Measurements from ENCODE around the gene WDR27. TPM values are rescaled to one million over a fixed set of nuclear protein-coding genes. Genes with fewer than 3 reads are reported as not detected.
A peak's percentile ranks its signal among the peaks of the same experiment; 100 is the strongest.

WDR27 gene
- total and polyA plus RNA-seq, 10 of the 15 experiments (the other 5 are each of a cell fraction or from before 2014, with no cell fraction given) = 1.9 to 33.2 (median 19.0) TPM

- TF ChIP-seq ATF2 (IDR thresholded peaks at IDR 0.05; ENCODE audit: low read length) (peak; percentile 58), RFX5 (IDR thresholded peaks at IDR 0.05; ENCODE audit: low read depth, low read length) (no peak), CBX3 (IDR thresholded peaks at IDR 0.05; ENCODE audit: borderline replicate concordance, low read depth) (no peak), USF2 (IDR thresholded peaks at IDR 0.05; ENCODE audit: borderline replicate concordance, low read depth, low read length) (no peak), FOXM1 (IDR thresholded peaks at IDR 0.05; ENCODE audit: low read depth, low read length) (0 out of 2 replicates have a peak, but pooled peaks have one; percentile 45), BACH1 (IDR thresholded peaks at IDR 0.05; ENCODE audit: borderline replicate concordance) (no peak), CREB1 (IDR thresholded peaks at IDR 0.05; ENCODE audit: low read depth) (peak; percentile 83), RUNX3 (IDR thresholded peaks at IDR 0.05; ENCODE audit: low read length) (peak; percentile 86), CUX1 (IDR thresholded peaks at IDR 0.05; ENCODE audit: insufficient replicate concordance, low read depth, low read length) (no peak), MLLT1 (IDR thresholded peaks at IDR 0.05) (no peak), HCFC1 (IDR thresholded peaks at IDR 0.05; ENCODE audit: low read length) (no peak), SMAD1 (IDR thresholded peaks at IDR 0.05; ENCODE audit: low read depth, partially characterized antibody) (no peak), CHD2 (IDR thresholded peaks at IDR 0.05; ENCODE audit: borderline replicate concordance, low read depth, low read length) (no peak), CBX5 (IDR thresholded peaks at IDR 0.05; ENCODE audit: low read depth) (no peak; the same call in 1 of the 2 replicates), RELB (IDR thresholded peaks at IDR 0.05; ENCODE audit: low read depth) (no peak), BHLHE40 (IDR thresholded peaks at IDR 0.05; ENCODE audit: borderline replicate concordance in 1 of 2, low read depth in 2 of 2, low read length in 1 of 2) (no peak), KAT2A (conservative IDR thresholded peaks at IDR 0.05; ENCODE audit: control insufficient read depth, low read depth, low read length) (no peak)
- TF ChIP-seq, protein P1, sequence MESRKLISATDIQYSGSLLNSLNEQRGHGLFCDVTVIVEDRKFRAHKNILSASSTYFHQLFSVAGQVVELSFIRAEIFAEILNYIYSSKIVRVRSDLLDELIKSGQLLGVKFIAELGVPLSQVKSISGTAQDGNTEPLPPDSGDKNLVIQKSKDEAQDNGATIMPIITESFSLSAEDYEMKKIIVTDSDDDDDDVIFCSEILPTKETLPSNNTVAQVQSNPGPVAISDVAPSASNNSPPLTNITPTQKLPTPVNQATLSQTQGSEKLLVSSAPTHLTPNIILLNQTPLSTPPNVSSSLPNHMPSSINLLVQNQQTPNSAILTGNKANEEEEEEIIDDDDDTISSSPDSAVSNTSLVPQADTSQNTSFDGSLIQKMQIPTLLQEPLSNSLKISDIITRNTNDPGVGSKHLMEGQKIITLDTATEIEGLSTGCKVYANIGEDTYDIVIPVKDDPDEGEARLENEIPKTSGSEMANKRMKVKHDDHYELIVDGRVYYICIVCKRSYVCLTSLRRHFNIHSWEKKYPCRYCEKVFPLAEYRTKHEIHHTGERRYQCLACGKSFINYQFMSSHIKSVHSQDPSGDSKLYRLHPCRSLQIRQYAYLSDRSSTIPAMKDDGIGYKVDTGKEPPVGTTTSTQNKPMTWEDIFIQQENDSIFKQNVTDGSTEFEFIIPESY (IDR thresholded peaks at IDR 0.05) = no peak
Observed at GRCh38 chr6:169589293-169589692, 112.5 kb downstream of the WDR27 start (continued).
